ENCODE measurements around the gene TFDP1. TPM values are rescaled to one million over a fixed set of nuclear protein-coding genes. Genes with fewer than 3 reads are reported as not detected.

The TFDP1 gene
- total RNA-seq = 38.9 TPM

GRCh38 chr13:113584205-113584869 is at the start of gene TFDP1:
TSS of gene TFDP1 (plus strand) at chr13:113584753. CDS start at chr13:113585838, 1,085 bp downstream.
- DNase-seq = peak; percentile 73

GRCh38 chr13:113535381-113535781 is 49.2 kb upstream of the TFDP1 start:
- DNase-seq = no peak

- no peak for DNase-seq
Observed at GRCh38 chr13:113536461-113537110, 48.0 kb upstream of the TFDP1 start.

GRCh38 chr13:113537205-113537604 is 47.3 kb upstream of the TFDP1 start:
- DNase-seq = no peak

GRCh38 chr13:113537909-113538688 is 46.5 kb upstream of the TFDP1 start:
- no peak for DNase-seq

- no peak for DNase-seq
Observed at GRCh38 chr13:113538689-113539058, 45.9 kb upstream of the TFDP1 start.

- DNase-seq = no peak
Observed at GRCh38 chr13:113539176-113539575, 45.4 kb upstream of the TFDP1 start.

GRCh38 chr13:113539822-113540221 is 44.7 kb upstream of the TFDP1 start:
- no peak for DNase-seq

GRCh38 chr13:113540523-113540922 is 44.0 kb upstream of the TFDP1 start:
- no peak for DNase-seq

GRCh38 chr13:113542751-113543424 is 41.7 kb upstream of the TFDP1 start:
- no peak for DNase-seq

GRCh38 chr13:113544071-113544891 is 40.3 kb upstream of the TFDP1 start:
- DNase-seq = no peak

- no peak for DNase-seq
Observed at GRCh38 chr13:113544896-113545295, 39.7 kb upstream of the TFDP1 start.

GRCh38 chr13:113545455-113545930 is 39.1 kb upstream of the TFDP1 start:
- peak; percentile 13 for DNase-seq

- DNase-seq = no peak
Observed at GRCh38 chr13:113545931-113546516, 38.5 kb upstream of the TFDP1 start.

GRCh38 chr13:113546571-113547237 is 37.8 kb upstream of the TFDP1 start:
- DNase-seq = peak; percentile 28

GRCh38 chr13:113547238-113547971 is 37.1 kb upstream of the TFDP1 start:
- DNase-seq = no peak

- no peak for DNase-seq
Observed at GRCh38 chr13:113548171-113548641, 36.3 kb upstream of the TFDP1 start.

GRCh38 chr13:113548778-113549621 is 35.6 kb upstream of the TFDP1 start:
- DNase-seq = no peak

GRCh38 chr13:113550453-113550852 is 34.1 kb upstream of the TFDP1 start:
- no peak for DNase-seq

Measured in skin of body (tissue), 2 donors.